Epithelial cell of esophagus (primary cell): ENCODE data around the gene FGF19.
"Not testable (repeated sequence)": the region's sequence is repeated elsewhere in the genome, so short reads cannot be mapped to it uniquely, and the experiment has no call there.

ENCODE experiments used
- DNase-seq: peaks from one replicate; pipeline ENCODE4 v3.0.0; 2010; ENCODE audit warnings: low read depth
- H3K4me3 ChIP-seq: 2 replicates; pipeline ENCODE4 v1.5.1; 2011; ENCODE audit warnings: mild to moderate bottlenecking, low read length, control low read depth
- TF ChIP-seq, protein P1 (sequence below): IDR thresholded peaks from 2 replicates; pipeline ENCODE4 v1.5.1; 2011; ENCODE audit warnings: low read depth, mild to moderate bottlenecking, low read length, control low read depth, inconsistent platforms; ENCODE audit not compliant: insufficient read depth; ENCODE audit errors: missing control alignments

FGF19 gene

DNA sequence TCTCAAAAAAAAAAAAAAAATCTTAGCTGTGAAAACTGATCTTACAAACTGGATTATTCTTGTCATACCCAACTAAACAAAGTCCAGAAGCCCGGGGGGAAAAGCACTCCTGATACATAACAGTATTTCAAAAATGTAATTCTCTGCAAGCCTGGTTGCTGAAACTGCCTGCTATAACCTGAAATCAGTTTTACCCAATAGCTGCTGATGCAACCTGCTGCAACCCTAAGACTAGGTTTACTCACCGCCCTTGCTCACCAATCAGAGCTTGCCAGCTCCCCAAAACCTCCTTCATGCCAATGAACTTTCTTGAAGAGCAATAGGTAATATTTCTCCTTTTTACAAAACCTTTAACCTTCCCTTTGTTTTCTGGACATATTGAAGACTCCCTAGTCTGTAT lies 12.4 kb downstream of the FGF19 start:
- no peak overlapping the region for H3K4me3 ChIP-seq
- TF ChIP-seq, protein P1, sequence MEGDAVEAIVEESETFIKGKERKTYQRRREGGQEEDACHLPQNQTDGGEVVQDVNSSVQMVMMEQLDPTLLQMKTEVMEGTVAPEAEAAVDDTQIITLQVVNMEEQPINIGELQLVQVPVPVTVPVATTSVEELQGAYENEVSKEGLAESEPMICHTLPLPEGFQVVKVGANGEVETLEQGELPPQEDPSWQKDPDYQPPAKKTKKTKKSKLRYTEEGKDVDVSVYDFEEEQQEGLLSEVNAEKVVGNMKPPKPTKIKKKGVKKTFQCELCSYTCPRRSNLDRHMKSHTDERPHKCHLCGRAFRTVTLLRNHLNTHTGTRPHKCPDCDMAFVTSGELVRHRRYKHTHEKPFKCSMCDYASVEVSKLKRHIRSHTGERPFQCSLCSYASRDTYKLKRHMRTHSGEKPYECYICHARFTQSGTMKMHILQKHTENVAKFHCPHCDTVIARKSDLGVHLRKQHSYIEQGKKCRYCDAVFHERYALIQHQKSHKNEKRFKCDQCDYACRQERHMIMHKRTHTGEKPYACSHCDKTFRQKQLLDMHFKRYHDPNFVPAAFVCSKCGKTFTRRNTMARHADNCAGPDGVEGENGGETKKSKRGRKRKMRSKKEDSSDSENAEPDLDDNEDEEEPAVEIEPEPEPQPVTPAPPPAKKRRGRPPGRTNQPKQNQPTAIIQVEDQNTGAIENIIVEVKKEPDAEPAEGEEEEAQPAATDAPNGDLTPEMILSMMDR: no peak
- DNase-seq: peak; percentile 66

DNA sequence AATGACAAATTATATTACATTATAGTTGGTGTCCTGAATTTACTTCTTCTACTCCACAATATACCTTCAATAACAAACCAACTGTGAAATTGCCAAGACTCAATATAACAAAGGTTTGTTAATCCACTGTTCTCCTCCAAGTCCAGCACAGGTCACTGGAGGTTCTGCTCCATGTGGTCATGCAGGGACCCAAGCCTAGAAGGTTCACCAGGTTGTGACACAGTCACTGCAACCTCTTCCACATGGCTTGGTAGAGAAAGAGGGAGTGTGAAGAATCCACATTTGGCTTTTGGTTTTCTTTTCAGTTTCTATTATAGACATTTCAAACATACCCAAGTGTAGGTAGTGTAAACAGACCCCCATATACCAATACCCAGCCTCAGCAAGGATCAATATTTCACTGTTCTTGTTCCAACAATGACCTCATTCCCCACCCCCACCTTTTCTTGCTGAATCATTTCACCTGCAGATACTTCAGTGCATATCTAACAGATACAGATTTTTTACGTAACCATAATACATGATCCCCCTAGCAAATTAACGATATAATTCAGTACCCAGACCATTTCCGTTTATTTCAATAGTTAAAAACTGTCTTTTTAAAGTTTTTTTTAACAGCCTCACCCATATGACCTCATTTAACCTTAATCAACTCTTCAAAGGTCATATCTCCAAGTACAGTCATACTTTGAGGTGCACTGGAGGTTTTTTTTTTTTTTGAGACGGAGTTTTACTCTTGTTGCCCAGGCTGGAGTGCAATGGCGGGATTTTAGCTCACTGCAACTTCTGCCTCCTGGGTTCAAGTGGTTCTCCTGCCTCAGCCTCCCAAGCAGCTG lies 14.1 kb downstream of the FGF19 start:
- DNase-seq: no peak
- TF ChIP-seq, protein P1: no peak
- H3K4me3 ChIP-seq: no peak overlapping the region

DNA sequence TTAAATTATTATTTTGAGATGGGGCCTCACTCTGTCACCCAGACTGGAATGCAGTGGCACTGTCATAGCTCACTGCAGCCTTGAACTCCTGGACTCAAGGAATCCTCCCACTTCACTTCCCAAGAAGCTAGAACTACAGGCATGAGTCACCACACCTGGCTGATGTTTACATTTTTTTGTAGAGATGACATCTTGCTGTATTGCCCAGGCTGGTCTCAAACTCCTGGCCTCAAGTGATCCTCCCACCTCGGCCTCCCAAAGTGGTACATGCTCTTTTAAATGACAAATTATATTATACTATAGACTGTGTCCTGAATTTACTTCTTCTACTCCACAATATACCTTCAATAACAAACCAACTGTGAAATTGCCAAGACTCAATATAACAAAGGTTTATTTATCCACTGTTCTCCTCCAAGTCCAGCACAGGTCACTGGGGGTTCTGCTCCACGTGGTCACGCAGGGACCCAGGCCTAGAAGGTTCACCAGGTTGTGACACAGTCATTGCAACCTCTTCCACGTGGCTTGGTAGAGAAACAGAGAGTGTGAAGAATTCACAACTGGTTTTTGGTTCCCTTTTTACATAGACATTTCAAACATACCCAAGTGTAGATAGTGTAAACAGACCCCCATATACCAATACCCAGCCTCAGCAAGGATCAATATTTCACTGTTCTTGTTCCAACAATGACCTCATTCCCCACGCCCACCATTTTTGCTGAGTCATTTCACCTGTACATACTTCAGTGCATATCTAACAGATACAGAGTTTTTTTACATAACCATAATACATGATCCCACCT lies 15.7 kb downstream of the FGF19 start:
- DNase-seq: peak; percentile 79

DNA sequence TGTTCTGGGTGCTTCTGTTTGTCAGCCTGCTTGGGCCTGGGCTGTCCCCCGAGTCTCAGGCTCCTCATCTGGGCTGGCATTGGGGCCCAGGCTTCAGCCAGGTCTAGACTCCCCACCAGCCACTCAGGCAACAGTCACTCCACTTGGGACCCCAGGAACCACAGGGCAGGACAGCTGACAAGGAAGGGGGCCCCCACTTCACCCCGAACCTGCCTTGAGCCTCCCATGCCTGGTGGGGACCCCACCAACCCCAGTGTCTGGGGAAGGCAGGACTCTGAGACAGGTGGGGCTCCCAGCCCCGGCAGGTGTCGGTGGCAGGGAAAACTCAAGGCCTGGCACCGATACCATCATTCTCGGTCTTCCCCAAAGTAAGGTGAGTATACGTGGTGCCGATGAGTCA lies 17.0 kb downstream of the FGF19 start:
- H3K4me3 ChIP-seq: no peak overlapping the region
- TF ChIP-seq, protein P1: no peak
- DNase-seq: peak; percentile 21

More for the DNA sequence above, 15.7 kb downstream of the FGF19 start:
- not testable (repeated sequence) for H3K4me3 ChIP-seq

DNA sequence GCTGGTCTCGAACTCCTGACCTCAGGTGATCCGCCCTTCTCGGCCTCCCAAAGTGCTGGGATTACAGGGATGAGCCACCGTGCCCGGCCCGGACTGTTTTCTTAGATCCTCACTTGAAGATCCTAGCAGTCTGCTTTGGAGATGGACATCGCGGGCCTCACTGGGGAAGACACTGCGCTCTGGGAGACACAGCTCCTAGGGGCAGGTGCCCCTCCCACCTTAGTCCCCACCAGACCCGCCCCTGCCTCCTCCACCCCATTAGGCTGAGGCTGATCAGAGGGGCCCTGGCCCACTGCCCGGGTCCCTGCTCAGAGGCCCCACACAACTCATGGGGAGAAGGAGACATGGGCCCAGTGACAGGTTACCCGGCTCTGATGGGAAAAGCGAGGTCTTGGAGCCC lies 17.4 kb downstream of the FGF19 start:
- H3K4me3 ChIP-seq: no peak overlapping the region
- TF ChIP-seq, protein P1: no peak
- DNase-seq: no peak

DNA sequence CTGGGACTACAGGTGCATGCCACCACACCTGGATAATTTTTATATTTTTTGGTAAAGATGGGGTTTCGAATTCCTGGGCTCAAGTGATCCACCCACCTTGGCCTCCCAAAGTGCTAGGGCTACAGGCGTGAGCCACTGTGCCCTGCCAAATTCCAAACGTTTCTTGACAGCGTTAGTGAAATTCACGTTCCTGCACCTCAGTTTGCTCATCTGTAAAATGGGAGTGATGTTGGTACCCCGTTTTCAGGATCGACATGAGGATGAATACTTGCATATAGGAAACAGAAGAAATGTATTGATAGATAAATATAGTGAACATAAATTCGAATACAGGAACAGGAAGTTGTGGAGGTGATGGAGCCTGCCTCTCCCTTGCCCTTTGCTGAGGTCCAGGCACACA lies 18.5 kb downstream of the FGF19 start:
- DNase-seq: no peak
- TF ChIP-seq, protein P1: no peak

DNA sequence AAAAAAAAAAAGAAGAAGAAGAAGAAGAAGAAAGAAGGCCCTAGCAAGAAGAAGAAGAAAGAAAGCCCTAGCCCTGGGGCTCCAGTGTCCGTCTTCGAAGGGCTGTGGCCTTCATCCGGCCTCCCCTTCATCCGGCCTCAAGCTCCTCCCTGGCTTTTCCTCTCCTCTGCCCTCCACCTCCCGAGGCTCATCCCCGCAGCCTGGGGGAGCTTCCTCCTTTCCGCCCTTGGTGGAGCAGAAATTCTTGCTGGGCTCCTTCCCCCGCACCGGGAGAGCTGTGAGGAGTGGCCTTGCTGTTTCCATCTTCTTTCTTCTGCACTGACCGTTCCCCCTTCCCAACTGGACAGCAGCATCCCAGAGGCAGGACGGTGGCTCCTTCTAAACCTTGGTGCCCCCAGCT lies 19.2 kb downstream of the FGF19 start:
- TF ChIP-seq, protein P1: no peak
- no peak for DNase-seq
- H3K4me3 ChIP-seq: no peak overlapping the region

More for the DNA sequence above, 18.5 kb downstream of the FGF19 start:
- no peak overlapping the region for H3K4me3 ChIP-seq
